ENCODE measurements around the gene KLK11.
"Not testable (repeated sequence)": the region's sequence is repeated elsewhere in the genome, so short reads cannot be mapped to it uniquely, and the experiment has no call there.

The KLK11 gene

DNA sequence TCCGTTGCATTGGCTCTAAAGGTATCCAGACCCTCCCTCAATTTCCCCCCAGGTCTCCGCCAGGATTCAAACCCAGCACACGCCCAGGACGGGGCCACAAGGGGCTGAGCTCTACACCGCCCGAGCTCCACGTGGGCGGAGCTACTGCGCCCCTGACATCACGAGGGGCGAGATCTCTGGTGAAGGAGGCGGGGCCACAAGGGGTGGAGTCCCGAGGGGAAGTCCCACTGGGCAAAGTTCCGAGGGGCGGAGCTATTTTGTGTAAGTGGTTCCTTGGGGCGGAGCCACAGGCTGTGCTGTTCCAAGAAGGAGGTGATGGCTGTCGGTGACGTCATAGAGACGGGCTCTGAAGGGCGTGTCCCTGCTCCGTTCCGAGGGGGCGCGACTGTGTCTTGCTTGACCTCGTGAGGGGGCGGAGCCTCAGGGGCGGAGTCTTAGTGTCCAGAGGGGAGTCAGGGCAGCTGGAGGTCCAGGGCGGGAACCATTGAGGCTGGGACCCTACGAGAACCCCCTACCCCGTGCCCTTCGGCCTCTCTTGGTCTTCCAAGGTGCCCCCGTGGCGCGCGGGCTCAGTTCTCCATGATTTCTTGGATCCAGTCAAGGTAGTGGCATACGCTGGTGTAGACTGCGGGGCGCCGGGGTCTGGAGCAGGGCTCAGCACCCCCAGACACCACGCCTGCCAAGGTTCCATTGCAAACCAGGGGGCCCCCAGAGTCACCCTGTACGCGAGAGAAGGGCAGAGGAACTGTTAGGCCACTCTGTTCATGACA is 23.7 kb downstream of the KLK11 start:
- no peak for DNase-seq

- DNase-seq, result no peak
Observed at GRCh38 chr19:51002089-51002532, 24.3 kb downstream of the KLK11 start.

- DNase-seq, result no peak
Observed at GRCh38 chr19:51001515-51001914, 24.9 kb downstream of the KLK11 start, which contains the start of gene KLK8. TSS of gene KLK8 (minus strand) at chr19:51001604. CDS start at chr19:51001167, 437 bp downstream.

DNA sequence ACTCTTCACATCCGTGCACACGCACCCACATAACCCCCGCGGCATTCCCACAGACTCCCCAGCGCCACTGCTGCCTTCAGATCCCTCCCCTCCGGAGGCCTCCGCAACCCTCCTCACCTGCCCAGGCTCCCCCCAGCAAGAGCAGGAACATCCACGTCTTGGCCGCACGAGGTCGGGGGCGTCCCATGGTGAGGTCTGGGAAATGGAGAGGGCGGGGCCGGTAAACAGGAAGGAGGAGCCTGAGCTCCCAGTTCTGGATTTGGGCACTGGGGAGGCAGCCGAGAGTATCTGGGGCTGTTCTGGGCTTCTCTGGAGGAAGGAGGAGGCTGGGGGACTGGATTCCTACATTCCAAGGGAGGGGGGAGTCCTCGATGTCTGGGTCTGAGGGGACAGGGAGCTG is 25.4 kb downstream of the KLK11 start:
- no peak for DNase-seq

GRCh38 chr19:51000426-51000825 is 26.0 kb downstream of the KLK11 start:
- DNase-seq, result no peak

DNA sequence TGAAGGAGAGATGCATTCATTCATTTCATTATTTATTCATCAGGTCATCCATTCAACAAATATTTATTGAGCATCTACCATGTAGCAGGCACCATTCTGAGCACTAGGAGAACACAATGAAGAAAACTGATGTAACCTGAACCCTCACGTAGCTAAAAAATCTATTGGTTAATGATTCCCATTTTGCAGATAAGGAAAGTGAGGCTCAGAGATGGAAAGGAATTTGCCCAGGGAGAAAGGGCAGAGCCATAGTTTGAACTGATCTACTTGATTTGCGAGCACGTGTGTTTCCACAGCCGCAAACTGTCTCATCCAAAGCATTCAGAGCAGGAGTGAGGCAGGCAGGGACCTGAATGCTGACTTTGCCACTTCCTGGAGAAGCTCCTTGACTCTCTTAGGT is 27.7 kb downstream of the KLK11 start:
- no peak for DNase-seq

GRCh38 chr19:50998061-50998460 is 28.4 kb downstream of the KLK11 start:
- no peak for DNase-seq

- no peak for DNase-seq
Observed at GRCh38 chr19:50994129-50994528, 32.3 kb downstream of the KLK11 start.

- DNase-seq, result no peak
Observed at GRCh38 chr19:50992666-50993035, 33.8 kb downstream of the KLK11 start.

DNA sequence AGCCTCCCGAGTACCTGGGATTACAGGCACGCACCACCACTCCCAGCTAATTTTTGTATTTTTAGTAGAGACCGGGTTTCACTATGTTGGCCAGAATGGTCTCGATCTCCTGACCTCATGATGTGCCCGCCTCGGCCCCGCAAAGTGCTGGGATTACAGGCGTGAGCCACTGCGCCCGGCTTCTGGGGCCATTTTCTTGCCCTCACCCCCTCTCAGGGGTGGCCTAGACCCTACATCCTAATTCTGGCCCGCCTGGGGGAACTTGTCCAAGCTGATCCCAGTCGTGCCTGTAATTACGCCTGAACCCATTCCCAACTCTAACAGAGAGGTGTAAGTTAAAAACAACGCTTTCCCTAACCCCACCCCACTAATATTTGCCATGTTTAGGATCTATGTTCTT is 42.0 kb downstream of the KLK11 start:
- DNase-seq, result not testable (repeated sequence)

DNA sequence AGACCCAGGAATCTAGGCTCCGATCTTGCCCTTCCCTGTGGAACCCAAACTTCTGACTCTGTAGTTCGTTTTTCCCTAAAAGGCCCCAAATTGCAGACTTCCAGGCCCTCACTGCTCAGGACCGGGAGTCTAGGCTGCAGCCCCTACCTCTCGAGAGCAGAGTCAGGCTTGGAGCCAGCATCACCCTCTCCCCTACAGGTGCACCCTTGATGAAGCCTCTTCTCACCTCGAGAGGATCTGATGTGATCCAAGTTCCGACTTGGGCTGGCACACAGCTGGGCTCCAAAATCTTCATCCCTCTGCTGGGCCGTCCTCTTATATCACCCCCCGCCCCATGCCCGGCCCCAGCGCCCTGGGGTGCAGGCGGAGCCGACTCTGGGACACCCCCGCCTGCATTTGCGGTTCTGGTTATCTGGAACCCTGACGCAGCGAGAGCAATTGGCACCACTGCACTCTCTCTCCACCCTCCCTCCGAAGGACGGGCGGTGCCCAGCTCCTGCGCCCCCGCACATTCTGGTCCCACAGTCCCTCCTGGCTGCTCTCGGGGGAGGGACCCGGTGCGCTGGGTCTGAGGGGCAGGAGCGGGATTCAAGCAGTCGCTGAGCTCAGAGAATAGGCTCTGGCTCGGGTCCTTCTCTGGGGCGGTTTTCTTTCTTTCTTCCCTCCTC is 42.7 kb downstream of the KLK11 start, which contains the start of gene KLK7:
Gene KLK7, minus strand, starts transcription at position 293 of the 668 bp plus-strand sequence. CDS start 1,518 bp downstream, outside the sequence.
- no peak for DNase-seq

GRCh38 chr19:50982186-50982585 is 44.2 kb downstream of the KLK11 start:
- DNase-seq, result no peak

- DNase-seq, result no peak
Observed at GRCh38 chr19:50981587-50982146, 44.7 kb downstream of the KLK11 start.

DNA sequence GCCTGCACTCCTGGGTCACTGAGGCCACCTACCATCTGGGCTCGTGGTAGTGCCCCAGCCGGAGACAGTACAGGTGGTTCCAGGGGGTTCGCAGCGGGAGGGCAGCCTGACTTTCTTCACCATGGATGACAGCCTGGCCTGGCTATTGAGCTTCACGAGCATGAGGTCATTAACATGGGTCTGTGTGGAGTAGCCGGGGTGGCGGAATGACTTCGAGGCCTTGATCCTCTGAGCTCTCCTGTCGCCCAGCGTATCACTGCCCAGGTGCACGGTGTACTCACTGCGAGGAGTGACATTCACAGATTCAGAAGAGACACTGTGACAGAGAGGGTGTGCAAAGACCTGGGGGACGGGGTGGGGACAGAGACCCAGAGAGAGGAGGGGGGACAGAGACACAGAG is 46.2 kb downstream of the KLK11 start:
- no peak for DNase-seq

- no peak for DNase-seq
Observed at GRCh38 chr19:50979758-50980157, 46.7 kb downstream of the KLK11 start.

DNA sequence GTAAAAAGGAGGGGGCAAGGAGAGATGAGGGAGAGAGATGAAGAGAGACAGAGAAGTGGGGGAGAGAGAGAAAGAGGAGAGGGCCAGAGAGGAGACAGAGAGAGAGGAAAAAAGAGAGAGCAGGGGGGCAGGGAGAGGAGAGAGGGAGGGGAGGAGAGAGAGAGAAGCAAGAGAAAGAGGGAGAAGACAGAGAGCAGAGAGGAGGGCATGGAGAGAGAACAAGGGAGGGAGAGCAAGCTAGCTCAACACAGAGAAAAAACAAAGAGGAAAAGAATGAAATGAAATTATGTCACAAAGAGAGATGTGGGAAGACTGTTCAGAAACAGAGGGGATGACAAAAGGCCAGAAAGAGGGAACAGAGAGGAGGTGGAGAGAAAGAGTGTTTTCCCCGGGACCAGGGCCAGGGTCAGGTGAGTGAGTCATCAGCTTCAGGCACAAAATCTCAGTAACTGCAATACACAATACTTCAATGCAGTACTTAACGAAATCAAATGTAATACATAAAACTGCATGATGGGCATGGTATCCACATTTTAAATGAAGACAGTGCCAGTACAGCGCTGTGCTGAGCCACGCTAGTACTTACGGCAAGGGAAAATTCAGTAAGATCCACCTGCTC is 47.5 kb downstream of the KLK11 start:
- DNase-seq, result no peak

DNA sequence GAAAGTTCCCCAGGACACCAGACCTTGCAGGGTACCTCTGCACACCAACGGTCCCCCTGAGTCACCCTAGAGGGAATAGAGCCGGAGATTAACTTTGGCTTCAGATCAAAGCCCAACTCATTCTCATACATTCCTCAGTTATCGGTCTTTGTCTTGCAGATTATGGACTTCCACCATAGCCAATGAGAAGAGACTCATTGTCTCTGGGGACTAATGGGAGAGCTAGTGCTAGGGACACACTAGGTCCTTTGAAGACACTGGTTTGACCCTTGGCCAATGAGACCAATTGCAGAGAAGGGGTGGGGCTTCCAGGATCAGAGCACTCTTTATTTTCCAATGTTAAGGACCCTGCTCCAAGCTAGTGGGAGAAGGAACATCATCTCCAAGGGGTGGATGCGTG is 48.8 kb downstream of the KLK11 start:
- no peak for DNase-seq

- no peak for DNase-seq
Observed at GRCh38 chr19:50975766-50976165, 50.6 kb downstream of the KLK11 start.

DNA sequence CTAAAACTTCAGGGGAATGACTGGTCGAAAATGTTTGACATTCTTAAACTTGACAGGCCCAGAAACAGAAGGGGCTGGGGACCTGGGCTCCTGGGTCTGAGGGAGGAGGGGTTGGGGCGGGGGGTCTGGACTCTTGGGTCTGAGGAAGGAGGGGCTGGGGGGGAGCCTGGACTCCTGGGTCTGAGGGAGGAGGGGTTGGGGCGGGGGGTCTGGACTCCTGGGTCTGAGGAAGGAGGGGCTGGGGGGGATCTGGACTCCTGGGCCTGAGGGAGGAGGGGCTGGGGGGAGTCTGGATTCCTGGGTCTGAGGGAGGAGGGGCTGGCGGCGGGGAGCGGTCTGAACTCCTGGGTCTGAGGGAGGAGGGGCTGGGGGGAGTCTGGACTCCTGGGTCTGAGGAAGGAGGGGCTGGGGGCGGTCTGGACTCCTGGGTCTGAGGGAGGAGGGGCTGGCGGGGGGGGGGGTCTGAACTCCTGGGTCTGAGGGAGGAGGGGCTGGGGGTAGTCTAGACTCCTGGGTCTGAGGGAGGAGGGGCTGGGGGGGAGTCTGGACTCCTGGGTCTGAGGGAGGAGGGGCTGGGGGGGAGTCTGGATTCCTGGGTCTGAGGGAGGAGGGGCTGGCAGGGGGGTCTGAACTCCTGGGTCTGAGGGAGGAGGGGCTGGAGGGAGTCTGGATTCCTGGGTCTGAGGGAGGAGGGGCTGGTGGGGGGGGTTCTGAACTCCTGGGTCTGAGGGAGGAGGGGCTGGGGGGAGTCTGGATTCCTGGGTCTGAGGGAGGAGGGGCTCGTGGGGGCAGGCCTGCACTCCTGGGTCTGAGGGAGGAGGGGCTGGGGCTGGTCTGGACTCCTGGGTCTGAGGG is 51.5 kb downstream of the KLK11 start:
- DNase-seq, result no peak

- DNase-seq, result no peak
Observed at GRCh38 chr19:50972795-50973376, 53.5 kb downstream of the KLK11 start.
